SK-N-SH treated with all-trans-retinoic acid at 6 μM for 48 hours (cell line): ENCODE results near the gene RFX6.

Experiments
- ARNTL ChIP-seq: fragments of 450-650 bp; formaldehyde crosslinking; IDR thresholded peaks from 2 replicates; pipeline ENCODE4 v1.5.0; 2020; ENCODE audit warnings: low read depth, mild to moderate bottlenecking, moderate library complexity, borderline replicate concordance
- CREB5 ChIP-seq: fragments of 250-450 bp; sonication (Bioruptor Pico); IDR thresholded peaks from 2 replicates; pipeline ENCODE4 v1.5.1; 2020; ENCODE audit warnings: low read depth, mild to moderate bottlenecking, moderate library complexity
- GLIS3 ChIP-seq: fragments of 250-450 bp; sonication (Bioruptor Pico); IDR thresholded peaks from 2 replicates; pipeline ENCODE4 v1.5.0; 2020; ENCODE audit warnings: mild to moderate bottlenecking, moderate library complexity
- OSR1 ChIP-seq: fragments of 250-450 bp; sonication (Bioruptor Pico); IDR thresholded peaks from 2 replicates; pipeline ENCODE4 v1.8.0; 2022; ENCODE audit warnings: moderate library complexity, mild to moderate bottlenecking, inconsistent platforms
- PATZ1 ChIP-seq: fragments of 250-450 bp; sonication (Bioruptor Pico); IDR thresholded peaks from 2 replicates; pipeline ENCODE4 v1.8.0; 2020; ENCODE audit warnings: mild to moderate bottlenecking, moderate library complexity, borderline replicate concordance
- POU6F1 ChIP-seq: fragments of 250-450 bp; sonication (Bioruptor Pico); IDR thresholded peaks from 2 replicates; pipeline ENCODE4 v1.8.0; 2021; ENCODE audit warnings: low read depth, mild to moderate bottlenecking, moderate library complexity, borderline replicate concordance
- RARB ChIP-seq: fragments of 250-450 bp; sonication (Bioruptor Pico); IDR thresholded peaks from 2 replicates; pipeline ENCODE4 v1.8.0; 2021; ENCODE audit warnings: mild to moderate bottlenecking, moderate library complexity
- TCF4 ChIP-seq: fragments of 250-450 bp; sonication (Bioruptor Pico); IDR thresholded peaks from 2 replicates; pipeline ENCODE4 v1.8.0; 2021; ENCODE audit warnings: mild to moderate bottlenecking, moderate library complexity, borderline replicate concordance
- TSHZ2 ChIP-seq: fragments of 250-450 bp; sonication (Bioruptor Pico); IDR thresholded peaks from 2 replicates; pipeline ENCODE4 v1.5.0; 2020; ENCODE audit warnings: mild to moderate bottlenecking, moderate library complexity
- ZC3H10 ChIP-seq: fragments of 250-450 bp; sonication (Bioruptor Pico); IDR thresholded peaks from 2 replicates; pipeline ENCODE4 v1.5.1; 2021; ENCODE audit warnings: mild to moderate bottlenecking, moderate library complexity
- ZFP3 ChIP-seq: fragments of 250-450 bp; sonication (Bioruptor Pico); IDR thresholded peaks from 2 replicates; pipeline ENCODE4 v1.5.0; 2020; ENCODE audit warnings: mild to moderate bottlenecking, moderate library complexity
- ZFP30 ChIP-seq: fragments of 450-650 bp; formaldehyde crosslinking; IDR thresholded peaks from 2 replicates; pipeline ENCODE4 v1.5.0; 2022; ENCODE audit warnings: mild to moderate bottlenecking, moderate library complexity

DNA sequence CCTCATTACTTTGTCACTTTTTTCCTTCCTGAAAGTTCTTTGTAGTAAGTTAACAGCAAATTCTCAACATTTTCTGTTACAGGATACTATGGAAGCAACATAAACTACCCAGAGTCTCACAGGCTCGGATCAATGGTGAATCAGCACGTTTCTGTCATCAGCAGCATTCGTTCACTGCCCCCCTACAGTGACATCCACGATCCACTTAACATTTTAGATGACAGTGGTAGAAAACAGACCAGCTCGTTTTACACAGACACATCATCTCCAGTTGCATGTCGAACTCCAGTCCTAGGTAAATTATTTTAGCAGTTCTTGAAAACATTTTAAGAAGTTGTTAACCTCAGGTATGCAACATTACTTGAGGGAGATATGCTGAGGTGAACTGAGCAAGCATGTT, 51.6 kb downstream of the RFX6 start:
- TF ChIP-seq TSHZ2 (CRISPR knock-in tag) (no peak), CREB5 (no peak), PATZ1 (CRISPR knock-in tag) (no peak), ZFP3 (CRISPR knock-in tag) (no peak), ZC3H10 (CRISPR knock-in tag) (no peak), GLIS3 (CRISPR knock-in tag) (no peak), TCF4 (CRISPR knock-in tag) (no peak), ARNTL (CRISPR knock-in tag) (no peak), ZFP30 (CRISPR knock-in tag) (no peak), POU6F1 (CRISPR knock-in tag) (no peak), OSR1 (CRISPR knock-in tag) (no peak), RARB (CRISPR knock-in tag) (no peak)
